Renal pelvis (tissue), 4 donors: ENCODE results near the gene CFAP107. TPM values are rescaled to one million over a fixed set of nuclear protein-coding genes. Genes with fewer than 3 reads are reported as not detected.

Experiments
- DNase-seq: peaks from one replicate; pipeline ENCODE4 v3.0.0-alpha.2; 2013
- polyA plus RNA-seq, 3 donors: library from polyadenylated mRNA; unstranded; fragments of 120-200 nt; gene quantifications; one replicate each; pipeline ENCODE4 v1.2.1, GENCODE V29; 2013; ENCODE audit not compliant: insufficient read length in 3 of 3

CFAP107 gene
- polyA plus RNA-seq, 3 donors, result 1.00 to 1.3 (median 1.2) TPM

GRCh38 chr1:12739613-12740012 lies 6.4 kb upstream of the CFAP107 start:
- DNase-seq, result no peak

DNA sequence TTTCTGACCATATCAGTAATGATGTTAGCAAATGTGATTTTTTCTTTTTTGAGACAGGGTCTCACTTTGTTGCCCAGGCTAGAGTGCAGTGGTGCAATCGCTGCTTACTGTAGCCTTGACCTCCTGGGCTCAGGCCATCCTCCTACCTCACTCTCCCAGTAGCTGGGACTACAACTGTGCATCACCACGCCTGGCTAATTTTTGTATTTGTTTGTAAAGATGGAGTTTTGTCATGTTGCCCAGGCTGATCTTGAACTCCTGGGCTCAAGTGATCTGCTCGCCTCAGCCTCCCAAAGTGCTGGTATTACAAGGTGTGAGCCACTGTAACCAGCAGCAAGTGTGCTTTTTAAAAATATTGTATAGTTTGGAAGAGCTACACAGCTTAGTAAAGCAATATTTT lies 4.1 kb upstream of the CFAP107 start:
- DNase-seq, result no peak

DNA sequence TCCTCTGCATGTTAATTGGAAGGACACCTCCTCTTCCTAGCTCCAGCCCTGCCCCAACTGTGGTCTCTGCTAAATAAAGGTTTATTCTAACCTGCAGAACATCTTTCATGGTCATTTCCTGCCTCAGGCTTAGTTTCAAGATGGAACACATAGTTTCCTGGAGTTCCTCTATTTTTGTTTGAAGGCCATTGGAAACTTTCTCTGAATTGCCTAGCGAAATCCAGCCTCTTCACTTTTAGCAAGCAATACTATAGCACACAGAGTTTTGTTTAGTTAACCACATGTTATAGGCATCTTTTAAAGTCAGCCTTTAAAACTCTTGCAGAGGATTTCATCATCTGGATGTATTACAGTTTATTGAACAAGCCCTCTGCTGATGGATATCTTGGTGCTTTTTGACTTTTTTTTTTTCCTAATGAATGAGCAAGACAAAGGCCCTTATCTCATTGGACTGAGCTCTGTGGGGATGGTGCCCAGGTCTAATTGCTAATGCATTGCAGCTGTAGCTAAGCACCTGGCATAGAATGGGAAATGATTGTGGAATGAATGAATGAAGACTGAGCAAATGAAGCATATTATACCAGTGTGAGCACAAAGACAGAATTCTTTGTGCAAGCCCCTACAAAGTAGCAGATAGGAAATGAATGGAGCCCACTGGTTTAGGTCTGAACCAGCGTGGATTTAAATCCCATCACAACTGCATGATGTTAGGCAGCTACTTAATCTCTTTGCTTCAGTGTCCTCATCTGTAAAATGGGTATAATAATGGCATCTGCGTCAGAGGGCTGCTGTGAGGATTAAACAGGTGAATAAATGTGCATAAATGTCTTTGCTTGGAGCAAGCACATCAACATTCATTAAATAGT lies 641 bp upstream of the CFAP107 start:
- DNase-seq, result no peak

DNA sequence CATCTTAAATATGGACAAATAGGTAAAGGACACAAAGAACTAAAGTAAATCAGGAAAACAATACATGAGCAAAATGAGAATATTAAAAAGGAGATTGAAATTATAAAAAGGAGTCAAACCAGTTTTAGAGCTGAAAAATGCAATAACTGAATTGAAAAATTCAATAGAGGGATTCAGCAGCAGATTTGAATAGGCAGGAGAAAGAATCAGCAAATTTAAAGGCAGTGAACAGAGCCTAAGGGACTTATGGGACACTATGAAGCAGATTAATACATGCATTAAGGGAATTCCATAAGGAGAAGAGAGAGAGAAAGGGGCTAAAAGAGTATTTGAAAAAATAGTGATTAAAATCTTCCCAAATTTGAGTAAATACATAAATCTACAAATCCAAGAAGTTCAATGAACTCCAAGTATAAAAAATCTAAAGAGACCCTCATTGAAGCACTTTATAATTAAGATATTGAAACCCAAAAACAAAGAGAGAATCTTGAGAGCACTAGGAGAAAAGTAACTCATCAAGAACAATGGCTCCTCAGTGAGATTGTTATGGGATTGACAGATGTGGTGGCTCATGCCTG lies 2.9 kb downstream of the CFAP107 start:
- DNase-seq, result no peak

- no peak for DNase-seq
Observed at GRCh38 chr1:12754738-12755137, 8.7 kb downstream of the CFAP107 start.

- DNase-seq, result no peak
Observed at GRCh38 chr1:12756273-12756672, 10.3 kb downstream of the CFAP107 start.

DNA sequence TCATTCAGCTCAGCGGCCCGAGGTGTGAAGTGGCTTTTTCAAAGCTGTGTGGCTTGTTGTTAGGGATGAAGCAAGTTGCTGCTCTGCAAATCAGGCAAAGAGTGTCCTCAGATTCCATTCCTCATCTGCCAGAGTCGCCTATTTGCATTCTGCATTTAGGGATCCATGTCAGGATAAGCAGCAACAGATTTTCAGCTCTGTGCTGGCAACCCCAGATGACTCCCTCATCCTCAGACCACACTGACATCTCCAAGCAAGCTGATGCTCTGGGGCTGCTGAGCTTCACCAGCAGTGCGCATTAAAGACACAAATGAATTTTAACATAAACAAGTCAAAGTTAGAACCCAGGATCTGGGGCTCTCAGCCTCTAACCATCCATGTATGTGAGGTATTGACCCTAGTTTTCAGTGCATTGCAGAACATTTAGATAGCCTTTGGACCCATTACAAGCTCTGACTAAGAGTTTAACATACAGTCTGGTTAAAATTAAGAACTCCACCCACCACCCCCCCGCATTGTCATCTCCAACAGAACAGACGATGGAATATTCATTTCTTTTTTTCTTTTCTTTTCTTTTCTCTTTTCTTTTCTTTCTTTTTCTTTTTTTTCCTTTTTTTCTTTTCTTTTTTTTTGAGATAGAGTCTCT lies 10.9 kb downstream of the CFAP107 start:
- DNase-seq, result no peak

GRCh38 chr1:12757836-12758235 lies 11.8 kb downstream of the CFAP107 start:
- DNase-seq, result no peak

DNA sequence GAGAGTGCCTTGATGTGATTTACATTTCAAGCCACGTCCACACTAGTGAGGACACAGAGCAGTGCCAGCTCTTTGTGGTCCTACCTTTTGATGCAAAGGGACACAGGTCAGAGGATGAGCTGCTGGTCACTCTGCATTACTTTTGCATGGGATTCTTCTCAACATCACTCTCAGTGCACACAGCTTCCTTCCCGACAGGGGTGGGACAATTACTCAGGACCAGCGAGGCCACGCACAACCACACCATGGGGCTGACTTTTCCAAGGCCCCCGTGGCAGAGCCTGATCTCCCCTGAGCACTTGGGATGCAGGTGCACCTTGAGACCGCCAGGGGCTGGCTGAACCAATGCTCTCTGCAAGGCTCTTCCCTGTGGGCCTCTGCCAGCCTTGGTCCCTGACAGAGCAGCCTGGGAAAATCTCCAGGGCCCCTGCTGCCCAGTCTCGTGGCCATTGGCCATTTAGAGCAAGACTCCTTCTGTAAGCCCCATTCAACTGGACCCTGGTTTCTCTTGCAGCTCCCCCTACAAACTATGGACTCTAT lies 14.3 kb downstream of the CFAP107 start:
- DNase-seq, result no peak

- DNase-seq, result no peak
Observed at GRCh38 chr1:12761781-12762180, 15.8 kb downstream of the CFAP107 start.

DNA sequence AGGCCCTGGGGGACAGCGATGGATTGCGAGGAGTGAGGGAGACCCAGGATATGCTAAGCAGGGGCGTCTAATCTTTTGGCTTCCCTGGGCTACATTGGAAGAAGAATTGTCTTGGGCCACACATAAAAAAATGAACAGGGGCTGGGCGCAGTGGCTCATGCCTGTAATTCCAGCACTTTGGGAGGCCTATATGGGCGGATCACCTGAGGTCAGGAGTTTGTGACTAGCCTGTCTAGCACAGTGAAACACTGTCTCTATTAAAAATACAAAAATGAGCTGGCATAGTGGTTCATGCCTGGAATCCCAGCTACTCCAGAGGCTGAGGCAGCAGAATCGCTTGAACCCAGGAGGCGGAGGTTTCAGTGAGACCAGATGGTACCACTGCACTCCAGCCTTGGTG lies 16.8 kb downstream of the CFAP107 start:
- DNase-seq, result no peak

- no peak for DNase-seq
Observed at GRCh38 chr1:12763479-12763878, 17.5 kb downstream of the CFAP107 start.

DNA sequence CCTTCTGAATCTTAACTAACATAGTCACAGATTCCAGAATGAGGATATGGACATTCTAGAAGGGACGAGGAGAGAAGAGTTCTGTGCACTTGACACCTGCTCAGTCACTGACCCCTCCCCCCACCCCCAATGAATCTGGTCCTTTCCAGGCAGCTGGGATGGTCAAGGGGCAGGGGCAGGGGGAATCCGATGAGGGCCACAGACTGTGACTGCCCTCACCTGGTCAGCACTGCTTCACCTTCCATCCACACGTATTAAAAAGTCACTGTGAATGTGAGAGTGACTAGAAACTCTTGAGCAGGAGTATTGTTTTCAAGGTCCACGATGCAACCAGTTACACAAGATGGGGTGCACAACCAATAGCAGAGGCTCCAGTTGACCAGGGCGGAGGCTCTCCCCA lies 18.0 kb downstream of the CFAP107 start:
- DNase-seq, result no peak

- no peak for DNase-seq
Observed at GRCh38 chr1:12769031-12769430, 23.0 kb downstream of the CFAP107 start.

DNA sequence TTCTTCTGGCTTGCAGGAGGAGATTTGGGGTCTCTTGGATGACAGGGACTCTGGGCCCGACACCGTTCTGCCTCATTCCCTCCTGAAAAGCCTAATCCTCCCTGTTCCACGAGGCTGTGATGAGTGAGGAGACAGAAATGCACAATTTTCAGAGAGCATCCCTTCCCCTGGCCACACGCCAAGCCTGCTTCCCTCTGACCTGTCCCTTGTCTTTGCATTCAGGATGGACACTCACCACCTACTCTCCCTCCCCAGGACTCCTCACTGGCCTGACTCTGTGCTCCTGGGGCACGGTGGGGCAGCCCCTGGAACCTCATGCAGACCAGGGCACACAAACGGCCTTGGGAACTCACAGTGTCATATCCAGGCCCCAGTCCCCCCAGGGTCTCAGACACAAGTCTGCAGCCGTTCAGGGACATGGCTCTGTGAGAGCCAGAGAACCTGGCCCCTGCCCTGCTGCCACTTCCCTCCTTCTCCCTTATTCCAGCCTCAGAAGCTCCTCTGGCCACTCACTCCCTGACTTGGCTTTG lies 24.0 kb downstream of the CFAP107 start:
- DNase-seq, result no peak

- no peak for DNase-seq
Observed at GRCh38 chr1:12770620-12771019, 24.6 kb downstream of the CFAP107 start.

DNA sequence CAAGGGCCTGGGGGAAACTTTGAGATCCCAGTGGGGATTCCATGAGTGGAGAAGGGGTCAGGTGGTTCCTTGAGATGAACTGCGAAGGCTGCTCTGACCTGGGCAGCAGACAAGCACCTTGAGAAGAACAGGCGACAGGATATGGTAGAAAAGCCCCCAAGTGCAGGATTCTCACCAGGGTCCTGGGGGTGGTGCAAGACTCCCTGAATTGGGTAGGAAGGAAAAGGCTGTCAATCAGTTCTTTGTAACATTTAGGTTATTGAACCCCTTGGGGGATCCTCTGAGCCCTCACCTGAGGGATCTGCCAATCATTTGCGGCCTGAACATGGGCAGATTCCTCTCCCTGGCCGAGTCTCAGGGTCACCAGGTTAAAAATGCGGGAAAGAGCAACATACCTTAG lies 25.2 kb downstream of the CFAP107 start:
- no peak for DNase-seq

DNA sequence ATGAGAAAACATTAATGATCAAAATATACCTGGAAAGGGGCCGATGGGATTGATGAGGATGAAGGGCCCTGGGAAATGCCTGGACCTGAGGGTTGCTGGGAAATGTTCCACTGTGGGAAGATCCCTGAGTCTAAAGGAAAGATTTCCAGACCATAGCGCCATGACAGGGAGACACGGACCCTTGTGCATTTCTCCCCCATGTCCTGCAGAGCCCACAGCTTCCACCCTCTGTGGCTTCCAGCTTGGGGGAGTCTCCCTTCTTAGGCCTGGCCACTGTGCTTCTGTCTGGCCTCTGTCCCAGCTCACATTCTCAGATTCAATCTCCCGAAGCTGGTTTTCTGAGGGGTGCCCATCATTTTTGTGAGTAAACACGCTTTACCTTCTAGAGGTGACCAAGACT lies 26.5 kb downstream of the CFAP107 start:
- DNase-seq, result no peak

DNA sequence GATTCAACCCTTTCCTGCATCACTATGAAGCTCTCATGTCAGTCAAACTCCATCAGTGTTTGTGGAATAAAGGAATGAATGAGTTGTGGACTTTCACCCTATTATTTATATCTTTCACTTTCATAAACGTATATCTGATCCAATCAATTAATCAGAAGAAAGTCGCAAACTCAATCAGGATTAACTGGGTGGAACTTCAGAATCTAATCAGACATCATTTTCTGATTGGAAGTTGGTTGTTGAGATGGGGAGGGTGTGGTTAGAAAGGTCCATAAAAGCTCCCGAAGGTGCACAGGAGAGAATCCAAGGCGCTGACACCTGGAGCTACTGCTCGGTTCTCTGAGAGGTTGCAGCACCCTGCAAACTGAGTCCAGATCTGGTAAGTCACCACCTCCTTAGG lies 27.4 kb downstream of the CFAP107 start, which contains the start of gene PRAMEF12:
PRAMEF12 (plus strand) TSS at position 301 of the 400 bp plus-strand sequence. CDS start 1,130 bp downstream, outside the sequence.
- no peak for DNase-seq

DNA sequence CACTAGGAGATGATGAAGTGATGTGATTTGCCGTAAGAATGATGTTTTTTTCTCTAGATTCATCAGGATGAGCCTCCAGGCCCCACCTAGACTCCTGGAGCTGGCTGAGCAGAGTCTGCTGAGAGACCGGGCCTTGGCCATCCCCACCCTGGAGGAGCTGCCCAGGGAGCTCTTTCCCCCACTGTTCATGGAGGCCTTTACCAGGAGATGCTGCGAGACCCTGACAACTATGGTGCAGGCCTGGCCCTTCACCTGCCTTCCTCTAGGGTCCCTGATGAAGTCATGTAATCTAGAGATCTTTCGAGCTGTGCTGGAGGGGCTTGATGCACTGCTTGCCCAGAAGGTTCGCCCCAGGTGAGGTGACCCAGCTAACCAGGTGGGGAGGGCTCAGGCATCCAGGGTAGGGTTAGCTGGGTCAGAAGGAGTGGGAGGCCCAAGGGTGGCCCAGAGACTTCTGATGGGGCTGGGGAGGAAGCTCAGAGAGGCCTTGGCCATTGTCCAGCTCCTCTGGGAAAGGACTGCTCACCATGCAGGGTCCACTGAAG lies 28.9 kb downstream of the CFAP107 start:
- DNase-seq, result no peak

DNA sequence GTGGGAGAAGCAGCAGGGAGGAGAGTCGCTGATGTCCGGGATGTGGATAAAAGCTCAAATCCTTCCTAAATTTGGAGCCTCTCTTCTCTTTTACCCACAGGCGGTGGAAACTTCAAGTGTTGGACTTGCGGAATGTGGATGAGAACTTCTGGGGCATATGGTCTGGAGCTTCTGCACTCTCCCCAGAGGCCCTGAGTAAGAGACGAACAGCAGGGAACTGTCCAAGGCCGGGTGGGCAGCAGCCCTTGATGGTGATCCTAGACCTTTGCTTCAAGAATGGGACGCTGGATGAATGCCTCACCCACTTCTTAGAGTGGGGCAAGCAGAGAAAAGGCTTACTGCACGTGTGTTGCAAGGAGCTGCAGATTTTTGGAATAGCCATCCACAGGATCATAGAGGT lies 29.4 kb downstream of the CFAP107 start:
- DNase-seq, result no peak
